Psoas muscle (tissue), 8 donors: ENCODE results near the gene DGCR2. TPM values are rescaled to one million over a fixed set of nuclear protein-coding genes. Genes with fewer than 3 reads are reported as not detected.

Experiments
- ATAC-seq, 4 donors: fragments of 200-7000 bp; cut with Tn5 transposase; one replicate each; pipeline ENCODE4 v1.9.1; 2020; ENCODE audit warnings: moderate library complexity in 3 of 4, mild to moderate bottlenecking in 2 of 4
- DNase-seq, 2 donors: peaks; one replicate each; pipeline ENCODE4 v3.0.0-alpha.2; 2020
- H3K27ac ChIP-seq: fragments of 200-600 bp; one replicate; pipeline ENCODE4 v1.8.0; 2022
- H3K27me3 ChIP-seq, 3 donors: fragments of 200-600 bp in 1 of 3; one replicate each; pipeline versions ENCODE4 v1.6.1 to v1.8.0; 2013 to 2022; ENCODE audit warnings: low read length in 2 of 3, mild to moderate bottlenecking in 2 of 3, moderate library complexity in 1 of 3; ENCODE audit not compliant: insufficient read depth in 3 of 3
- H3K36me3 ChIP-seq, 2 donors: fragments of 200-600 bp in 1 of 2; one replicate each; pipeline versions ENCODE4 v1.6.1 to v1.8.0; 2013 to 2022; ENCODE audit warnings: low read depth in 1 of 2, mild to moderate bottlenecking in 1 of 2, moderate library complexity in 1 of 2; ENCODE audit not compliant: insufficient read depth in 1 of 2
- H3K4me1 ChIP-seq: fragments of 200-600 bp; one replicate; pipeline ENCODE4 v1.8.0; 2022
- H3K4me3 ChIP-seq: fragments of 200-600 bp; one replicate; pipeline ENCODE4 v1.8.0; 2022; ENCODE audit warnings: mild to moderate bottlenecking
- H3K9me3 ChIP-seq: fragments of 200-600 bp; one replicate; pipeline ENCODE4 v1.8.0; 2022
- WGBS, 3 donors: extraction: QIAGEN DNeasy Blood & Tissue Kit; methylation state at CpG; one replicate each; pipeline versions ENCODE4 v1.1.6 to v1.1.7; 2013; 5-methylcytosine and 5-hydroxymethylcytosine counted together
- intact Hi-C, 2 donors: fragments of 100-400 bp; cut with DNase I; formaldehyde crosslinking; loops; one replicate each; pipeline versions ENCODE4 v1.11.0 to v1.14.2; 2022
- polyA plus RNA-seq, 3 donors: library from polyadenylated mRNA; stranded (reverse); fragments of 200-250 nt; gene quantifications; one replicate each; pipeline ENCODE4 v1.2.3, GENCODE V29; 2013
- total RNA-seq, 4 donors: library from RNA; stranded (reverse); fragmentation: NEBNext Ultra II Directional in 2 of 4; extraction: Animal tissue kit (Norgen Biotek cat#: 25700) in 2 of 4; gene quantifications; one replicate each; pipeline versions ENCODE4 v1.2.1 to v1.2.4, GENCODE V29; 2021 to 2023
- TF ChIP-seq, protein P1 (sequence below): fragments of 200-600 bp; IDR thresholded peaks from one replicate; pipeline ENCODE4 v1.8.0; 2022; ENCODE audit warnings: antibody characterized with exemption
- donor health status: healthy with polysubstance abuse.
- donor health status: DM: no; HTN: no; CAD: no; lungs with moderate emphysema.
- donor health status: Bipolar disorder and iron deficiency.
- donor health status: healthy.
- donor health status: DM: yes; HTN: yes; CAD: no.
- donor health status: DM: no; HTN: no; CAD: no.
- donor health status: DM: no; HTN: no; CAD: no.
- donor health status: DM: yes; HTN: yes; CAD: no.

Gene DGCR2
- total and polyA plus RNA-seq, 7 donors: 13.1 to 27.6 (median 24.5) TPM

DNA sequence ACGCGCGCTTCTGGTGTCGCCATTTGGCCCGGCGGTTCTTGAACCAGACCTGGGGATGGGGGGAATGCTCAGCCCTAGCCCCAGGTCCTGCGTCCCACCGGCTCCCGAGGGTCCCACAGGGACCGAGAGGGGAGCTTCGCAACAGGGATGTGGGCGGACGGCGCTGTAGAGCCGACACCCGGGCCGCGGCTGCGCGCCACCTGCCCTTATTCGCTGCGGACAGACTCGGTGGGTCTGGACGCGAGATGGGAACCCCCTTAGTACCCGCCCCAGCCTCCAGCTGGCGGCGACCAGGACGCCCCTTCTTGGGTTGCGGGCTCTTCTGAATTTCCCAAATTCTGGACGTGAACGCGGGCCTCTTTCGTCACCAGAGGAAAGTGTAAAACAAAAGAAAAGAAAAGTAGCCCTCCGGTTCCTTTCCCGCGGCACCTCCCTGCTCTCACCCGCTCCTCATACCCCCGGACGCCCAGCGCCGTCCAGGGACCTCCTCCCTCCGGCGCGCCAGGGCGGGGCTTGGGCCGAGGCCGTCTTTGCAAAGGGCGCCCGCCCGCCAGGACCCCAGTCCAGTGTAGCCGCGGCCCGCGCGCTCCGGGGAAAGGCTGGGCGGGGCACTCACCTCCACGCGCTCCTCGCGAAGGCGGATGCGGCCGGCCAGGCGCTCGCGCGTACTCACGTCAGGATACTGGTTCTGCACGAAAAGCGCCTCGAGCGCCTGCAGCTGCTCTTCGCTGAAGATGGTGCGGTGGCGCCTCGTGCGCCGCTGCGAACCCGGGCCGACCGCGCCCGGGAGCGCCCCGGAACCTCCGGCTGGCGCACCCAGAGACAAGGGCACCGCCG is 27.1 kb upstream of the DGCR2 start:
- Histone ChIP-seq H3K27me3 (peaks cover 0 to 62% (median 31%) of the 10 kb centered on the region in 3 donors), H3K9me3 (no peaks in the 10 kb centered on the region), H3K36me3 (no peaks in the 10 kb centered on the region), H3K4me1 (peaks cover 6% of the 10 kb centered on the region), H3K4me3 (peak overlapping the region; percentile 57), H3K27ac (no peak overlapping the region)
- 1 to 2% (median 1%) methylated on average over 51 to 92 of the region's 92 CpGs for WGBS, 3 donors
- no peak for DNase-seq
- intact Hi-C loops: no loop called here
- TF ChIP-seq, protein P1, sequence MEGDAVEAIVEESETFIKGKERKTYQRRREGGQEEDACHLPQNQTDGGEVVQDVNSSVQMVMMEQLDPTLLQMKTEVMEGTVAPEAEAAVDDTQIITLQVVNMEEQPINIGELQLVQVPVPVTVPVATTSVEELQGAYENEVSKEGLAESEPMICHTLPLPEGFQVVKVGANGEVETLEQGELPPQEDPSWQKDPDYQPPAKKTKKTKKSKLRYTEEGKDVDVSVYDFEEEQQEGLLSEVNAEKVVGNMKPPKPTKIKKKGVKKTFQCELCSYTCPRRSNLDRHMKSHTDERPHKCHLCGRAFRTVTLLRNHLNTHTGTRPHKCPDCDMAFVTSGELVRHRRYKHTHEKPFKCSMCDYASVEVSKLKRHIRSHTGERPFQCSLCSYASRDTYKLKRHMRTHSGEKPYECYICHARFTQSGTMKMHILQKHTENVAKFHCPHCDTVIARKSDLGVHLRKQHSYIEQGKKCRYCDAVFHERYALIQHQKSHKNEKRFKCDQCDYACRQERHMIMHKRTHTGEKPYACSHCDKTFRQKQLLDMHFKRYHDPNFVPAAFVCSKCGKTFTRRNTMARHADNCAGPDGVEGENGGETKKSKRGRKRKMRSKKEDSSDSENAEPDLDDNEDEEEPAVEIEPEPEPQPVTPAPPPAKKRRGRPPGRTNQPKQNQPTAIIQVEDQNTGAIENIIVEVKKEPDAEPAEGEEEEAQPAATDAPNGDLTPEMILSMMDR: no peak
- ATAC-seq: no peak

DNA sequence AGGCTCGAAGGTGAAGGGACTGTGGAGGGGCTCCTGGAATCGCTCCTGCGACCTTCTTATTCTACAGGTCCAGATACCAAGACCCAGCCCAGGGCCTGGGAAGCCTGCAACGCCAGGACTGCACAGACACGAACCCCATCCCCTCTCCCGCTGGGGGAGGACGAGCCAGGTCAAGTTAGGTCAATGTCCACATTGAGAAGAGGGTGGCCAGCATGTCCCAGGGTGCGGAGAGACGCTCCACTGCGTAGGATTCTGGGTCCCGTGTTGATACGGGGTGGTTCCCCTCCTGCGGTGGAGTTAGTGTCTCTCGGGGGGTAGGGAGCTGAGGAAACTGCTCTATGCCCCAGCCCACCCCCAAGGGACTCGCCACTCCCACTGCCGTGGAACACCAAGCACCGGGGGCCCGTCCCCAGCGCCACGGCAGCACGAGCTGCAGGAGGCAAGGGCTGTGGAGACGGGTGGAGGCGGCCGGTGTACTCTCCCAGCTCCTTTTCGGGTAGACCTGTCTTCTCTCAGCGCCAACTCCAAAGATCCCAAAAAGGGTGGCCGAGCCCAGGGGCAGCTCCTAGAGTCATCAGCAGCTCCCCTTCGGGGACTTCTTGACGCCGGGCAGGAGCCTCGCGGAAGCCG is 26.3 kb upstream of the DGCR2 start:
- TF ChIP-seq, protein P1: no peak
- 27 to 30% (median 29%) methylated on average over 30 to 33 of the region's 33 CpGs for WGBS, 3 donors
- ATAC-seq (no peak), DNase-seq (no peak)
- intact Hi-C loops: no loop called here
- H3K36me3 ChIP-seq: no peaks in the 10 kb centered on the region
- H3K27ac ChIP-seq: no peak overlapping the region
- peak overlapping the region; percentile 57 for H3K4me3 ChIP-seq
- H3K4me1 ChIP-seq: peaks cover 10% of the 10 kb centered on the region
- no peaks in the 10 kb centered on the region for H3K9me3 ChIP-seq
- H3K27me3 ChIP-seq: peaks cover 0 to 55% (median 31%) of the 10 kb centered on the region in 3 donors

DNA sequence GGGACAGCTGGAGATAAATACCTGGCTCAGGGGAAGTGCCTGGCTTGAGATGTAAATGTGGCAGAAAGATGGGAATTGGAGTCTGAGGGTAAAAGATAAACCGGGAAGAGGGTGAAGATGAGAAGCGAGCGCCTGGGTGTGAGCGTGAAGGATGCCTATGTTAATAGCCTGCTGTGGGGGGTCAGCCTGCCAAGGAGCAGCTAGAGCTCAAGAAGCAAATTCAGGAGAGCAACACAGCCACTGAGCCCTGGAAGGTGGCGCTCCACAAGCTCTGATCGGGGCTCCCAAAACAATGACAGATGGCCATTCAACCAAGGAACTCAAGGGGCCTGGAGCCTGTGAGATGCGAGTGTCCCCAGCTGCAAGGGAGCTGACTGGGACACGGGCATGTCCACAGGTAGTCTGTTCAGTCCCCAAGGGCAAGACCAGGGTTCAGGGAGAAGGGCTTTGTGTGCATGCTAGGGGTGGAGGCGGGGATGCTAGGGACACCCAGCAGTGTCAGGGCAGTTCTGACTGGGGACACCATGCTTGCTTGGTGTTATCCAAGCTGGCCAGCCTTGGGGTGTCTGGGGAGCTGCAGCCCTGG is 25.1 kb upstream of the DGCR2 start:
- Histone ChIP-seq H3K36me3 (peaks cover 0 to 6% of the 10 kb centered on the region in 2 donors), H3K9me3 (no peaks in the 10 kb centered on the region), H3K4me3 (no peak overlapping the region), H3K4me1 (peaks cover 15% of the 10 kb centered on the region), H3K27ac (no peak overlapping the region), H3K27me3 (peaks cover 0 to 46% (median 31%) of the 10 kb centered on the region in 3 donors)
- 32 to 44% (median 37%) methylated on average over 9 of the region's 9 CpGs for WGBS, 3 donors
- DNase-seq: no peak
- TF ChIP-seq, protein P1: no peak
- intact Hi-C loops: no loop called here
- no peak for ATAC-seq

DNA sequence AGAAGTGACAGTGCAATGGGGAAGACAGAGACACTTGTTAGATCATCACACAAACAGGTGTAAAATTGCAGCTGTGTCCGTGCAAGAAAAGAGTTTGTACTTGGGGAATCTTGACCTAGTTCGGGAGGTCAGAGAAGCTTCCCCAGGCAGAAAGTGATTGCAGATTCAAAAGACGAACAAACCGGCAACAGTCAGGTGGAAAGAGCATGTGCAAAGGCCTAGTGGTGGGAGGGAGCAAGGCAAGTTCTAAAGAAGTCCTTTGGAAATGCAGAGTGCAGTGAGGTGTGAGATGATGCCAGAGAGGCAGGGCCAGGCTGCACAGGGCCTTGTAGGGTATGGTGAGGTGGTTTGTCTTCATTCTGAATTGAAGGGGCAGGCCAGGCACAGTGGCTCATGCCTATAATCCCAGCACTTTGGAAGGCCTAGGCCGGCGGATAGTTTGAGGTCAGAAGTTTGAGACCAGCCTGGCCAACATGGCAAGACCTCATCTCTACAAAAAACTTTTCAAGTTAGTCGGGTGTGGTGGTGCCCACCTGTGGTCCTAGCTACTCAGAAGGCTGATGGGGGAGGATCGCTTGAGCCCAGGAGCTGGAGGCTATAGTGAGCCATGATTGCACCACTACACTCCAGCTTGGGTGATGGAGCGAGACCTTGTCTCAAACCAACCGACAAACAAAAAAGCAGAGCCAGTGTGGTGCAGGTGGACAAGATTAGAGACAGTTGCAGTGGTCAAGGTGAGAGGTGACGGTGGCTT is 24.2 kb upstream of the DGCR2 start:
- no peak for ATAC-seq
- DNase-seq: no peak
- intact Hi-C loops: no loop called here
- TF ChIP-seq, protein P1: no peak
- no peak overlapping the region for H3K27ac ChIP-seq
- H3K9me3 ChIP-seq: no peaks in the 10 kb centered on the region
- H3K27me3 ChIP-seq: peaks cover 0 to 37% (median 25%) of the 10 kb centered on the region in 3 donors
- peaks cover 0 to 15% of the 10 kb centered on the region in 2 donors for H3K36me3 ChIP-seq
- H3K4me1 ChIP-seq: peaks cover 15% of the 10 kb centered on the region
- no peak overlapping the region for H3K4me3 ChIP-seq
- WGBS, 3 donors: 78 to 82% (median 82%) methylated on average over 11 of the region's 11 CpGs
